Measurements from ENCODE around the gene ZNF526. TPM values are rescaled to one million over a fixed set of nuclear protein-coding genes. Genes with fewer than 3 reads are reported as not detected.

Gene ZNF526
- total and polyA plus RNA-seq, 12 donors: 2.0 to 12.5 (median 6.2) TPM

- no peaks in the 10 kb centered on the region for H3K27me3 ChIP-seq
- no peak for DNase-seq
- no peak overlapping the region for H3K4me3 ChIP-seq
- no peak for TF ChIP-seq POLR2A (IDR thresholded peaks at IDR 0.05)
- TF ChIP-seq, protein P1, sequence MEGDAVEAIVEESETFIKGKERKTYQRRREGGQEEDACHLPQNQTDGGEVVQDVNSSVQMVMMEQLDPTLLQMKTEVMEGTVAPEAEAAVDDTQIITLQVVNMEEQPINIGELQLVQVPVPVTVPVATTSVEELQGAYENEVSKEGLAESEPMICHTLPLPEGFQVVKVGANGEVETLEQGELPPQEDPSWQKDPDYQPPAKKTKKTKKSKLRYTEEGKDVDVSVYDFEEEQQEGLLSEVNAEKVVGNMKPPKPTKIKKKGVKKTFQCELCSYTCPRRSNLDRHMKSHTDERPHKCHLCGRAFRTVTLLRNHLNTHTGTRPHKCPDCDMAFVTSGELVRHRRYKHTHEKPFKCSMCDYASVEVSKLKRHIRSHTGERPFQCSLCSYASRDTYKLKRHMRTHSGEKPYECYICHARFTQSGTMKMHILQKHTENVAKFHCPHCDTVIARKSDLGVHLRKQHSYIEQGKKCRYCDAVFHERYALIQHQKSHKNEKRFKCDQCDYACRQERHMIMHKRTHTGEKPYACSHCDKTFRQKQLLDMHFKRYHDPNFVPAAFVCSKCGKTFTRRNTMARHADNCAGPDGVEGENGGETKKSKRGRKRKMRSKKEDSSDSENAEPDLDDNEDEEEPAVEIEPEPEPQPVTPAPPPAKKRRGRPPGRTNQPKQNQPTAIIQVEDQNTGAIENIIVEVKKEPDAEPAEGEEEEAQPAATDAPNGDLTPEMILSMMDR (IDR thresholded peaks at IDR 0.05): no peak
- intact Hi-C loops (cut with DNase I): no loop called here
- peak overlapping the region in 2 of 5 donors; percentile 97 to 100 for H3K27ac ChIP-seq
- H3K4me1 ChIP-seq (replicated peaks in 1 of 2): peaks cover 31 to 48% of the 10 kb centered on the region in 2 donors
- peaks cover 0 to 35% of the 10 kb centered on the region in 2 donors for H3K36me3 ChIP-seq (replicated peaks in 1 of 2)
- H3K9me3 ChIP-seq (replicated peaks in 1 of 3): no peaks in the 10 kb centered on the region
- WGBS, 4 donors: 82 to 88% (median 84%) methylated on average over 4 of the region's 4 CpGs
These were observed 56.7 kb downstream of the ZNF526 start for GRCh38 chr19:42276821-42277220.

Other genes starting within 250 kb of the ZNF526 start
- 10 to 100 TPM in 2 of 9 donors, 1 to 10 TPM in 3, under 1 TPM in 3, not detected in 1; 0.11 to 35.0 (median 3.5) TPM for gene ATP1A3, start 226.1 kb upstream of the ZNF526 start, total RNA-seq
- 10 to 100 TPM in 1 of 3 donors, 1 to 10 TPM in 2; 4.1 to 14.2 (median 10.0) TPM for gene ATP1A3, start 226.1 kb upstream of the ZNF526 start, polyA plus RNA-seq
- 1 to 10 TPM in 4 of 9 donors, under 1 TPM in 4, not detected in 1; 0.24 to 6.2 (median 0.85) TPM for gene GRIK5, start 150.1 kb upstream of the ZNF526 start, total RNA-seq
- gene GRIK5, start 150.1 kb upstream of the ZNF526 start, polyA plus RNA-seq: 10 to 100 TPM in 1 of 3 donors, 1 to 10 TPM in 2; 2.3 to 11.9 (median 2.4) TPM
- gene ZNF574, start 144.1 kb upstream of the ZNF526 start, total RNA-seq: 10 to 100 TPM in 7 of 9 donors, 1 to 10 TPM in 2; 6.4 to 16.9 (median 13.2) TPM
- gene ZNF574, start 144.1 kb upstream of the ZNF526 start, polyA plus RNA-seq: 1 to 10 TPM; 2.7 to 7.9 (median 5.4) TPM
- gene POU2F2, start 87.9 kb upstream of the ZNF526 start, total RNA-seq: 1 to 10 TPM in 8 of 9 donors, under 1 TPM in 1; 0.72 to 4.9 (median 2.9) TPM
- 10 to 100 TPM in 1 of 3 donors, 1 to 10 TPM in 2; 4.2 to 17.2 (median 6.8) TPM for gene POU2F2, start 87.9 kb upstream of the ZNF526 start, polyA plus RNA-seq
- gene DEDD2, start 2.6 kb upstream of the ZNF526 start, total RNA-seq: 10 to 100 TPM; 27.1 to 54.8 (median 32.0) TPM
- gene DEDD2, start 2.6 kb upstream of the ZNF526 start, polyA plus RNA-seq: 10 to 100 TPM; 26.0 to 39.9 (median 26.2) TPM
- gene GSK3A, start 22.3 kb downstream of the ZNF526 start, total RNA-seq: 10 to 100 TPM; 19.5 to 61.9 (median 41.3) TPM
- gene GSK3A, start 22.3 kb downstream of the ZNF526 start, polyA plus RNA-seq: 10 to 100 TPM; 51.0 to 94.9 (median 65.5) TPM
- gene ERF, start 34.8 kb downstream of the ZNF526 start, total RNA-seq: 10 to 100 TPM; 11.4 to 71.2 (median 55.0) TPM
- gene ERF, start 34.8 kb downstream of the ZNF526 start, polyA plus RNA-seq: 100 to 1,000 TPM in 1 of 3 donors, 10 to 100 TPM in 2; 14.3 to 147 (median 44.1) TPM
- 100 to 1,000 TPM in 1 of 9 donors, 10 to 100 TPM in 8; 11.9 to 119 (median 72.1) TPM for gene CIC, start 48.9 kb downstream of the ZNF526 start, total RNA-seq
- gene CIC, start 48.9 kb downstream of the ZNF526 start, polyA plus RNA-seq: 100 to 1,000 TPM in 1 of 3 donors, 10 to 100 TPM in 2; 13.3 to 171 (median 61.7) TPM
- gene PRR19, start 81.8 kb downstream of the ZNF526 start, total RNA-seq: 1 to 10 TPM in 7 of 9 donors, under 1 TPM in 2; 0.61 to 2.5 (median 1.6) TPM
- 1 to 10 TPM in 2 of 3 donors, under 1 TPM in 1; 0.51 to 2.3 (median 1.2) TPM for gene PRR19, start 81.8 kb downstream of the ZNF526 start, polyA plus RNA-seq
- gene PAFAH1B3, start 82.3 kb downstream of the ZNF526 start, total RNA-seq: 10 to 100 TPM; 22.7 to 59.8 (median 33.6) TPM
- gene PAFAH1B3, start 82.3 kb downstream of the ZNF526 start, polyA plus RNA-seq: 10 to 100 TPM; 15.9 to 56.4 (median 37.0) TPM
- gene TMEM145, start 93.0 kb downstream of the ZNF526 start, total RNA-seq: 1 to 10 TPM in 5 of 9 donors, under 1 TPM in 1, not detected in 3; 0.94 to 5.9 (median 2.8) TPM
- 10 to 100 TPM in 1 of 3 donors, 1 to 10 TPM in 2; 4.5 to 31.7 (median 5.4) TPM for gene TMEM145, start 93.0 kb downstream of the ZNF526 start, polyA plus RNA-seq
- gene MEGF8, start 105.3 kb downstream of the ZNF526 start, total RNA-seq: 10 to 100 TPM in 8 of 9 donors, 1 to 10 TPM in 1; 9.0 to 51.9 (median 31.3) TPM
- gene MEGF8, start 105.3 kb downstream of the ZNF526 start, polyA plus RNA-seq: 10 to 100 TPM in 2 of 3 donors, 1 to 10 TPM in 1; 7.2 to 29.0 (median 13.0) TPM
- 1 to 10 TPM in 6 of 9 donors, under 1 TPM in 1, not detected in 2; 0.78 to 4.7 (median 3.4) TPM for gene CNFN, start 170.0 kb downstream of the ZNF526 start, total RNA-seq
- 10 to 100 TPM in 1 of 3 donors, 1 to 10 TPM in 2; 1.2 to 20.9 (median 7.4) TPM for gene CNFN, start 170.0 kb downstream of the ZNF526 start, polyA plus RNA-seq
- gene LIPE, start 207.1 kb downstream of the ZNF526 start, total RNA-seq: 100 to 1,000 TPM in 1 of 9 donors, 10 to 100 TPM in 8; 11.2 to 230 (median 39.5) TPM
- 100 to 1,000 TPM in 1 of 3 donors, 10 to 100 TPM in 2; 29.9 to 204 (median 68.6) TPM for gene LIPE, start 207.1 kb downstream of the ZNF526 start, polyA plus RNA-seq
- gene CXCL17, start 222.6 kb downstream of the ZNF526 start, total RNA-seq: under 1 TPM in 3 of 9 donors, not detected in 6; 0.28 to 0.50 (median 0.34) TPM
- under 1 TPM in 1 of 3 donors, not detected in 2; 0.27 TPM for gene CXCL17, start 222.6 kb downstream of the ZNF526 start, polyA plus RNA-seq

Measured in adrenal gland (tissue), 12 donors.